NCI-H345 treated with DMSO at 0.1 percent for 48 hours (cell line): ENCODE data around the gene LRCH1.

ENCODE experiments used
- DNase-seq: peaks from one replicate; lab custom pipeline; 2025; ENCODE audit not compliant: unreplicated experiment; lab: John Stamatoyannopoulos, UW

Gene LRCH1

DNA sequence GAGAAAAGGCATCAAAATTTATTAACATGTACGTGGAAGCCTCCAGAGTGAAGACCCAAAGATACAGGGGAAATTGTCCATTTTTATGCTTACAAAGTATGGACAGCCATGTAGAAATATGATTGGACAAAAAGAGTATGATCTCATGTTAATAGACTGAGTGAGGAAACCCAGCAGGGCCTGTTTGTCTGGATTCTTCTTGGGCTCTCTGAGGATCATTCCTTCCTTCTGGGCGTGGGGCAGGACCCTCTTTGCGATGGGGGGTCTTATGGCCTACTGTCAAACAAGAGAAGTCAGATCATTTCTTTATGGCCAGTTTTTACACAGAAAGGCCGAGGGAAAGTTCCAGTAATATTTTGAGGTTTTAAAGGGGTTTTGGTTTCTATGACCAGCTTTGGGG lies 133.2 kb downstream of the LRCH1 start:
- no peak for DNase-seq

DNA sequence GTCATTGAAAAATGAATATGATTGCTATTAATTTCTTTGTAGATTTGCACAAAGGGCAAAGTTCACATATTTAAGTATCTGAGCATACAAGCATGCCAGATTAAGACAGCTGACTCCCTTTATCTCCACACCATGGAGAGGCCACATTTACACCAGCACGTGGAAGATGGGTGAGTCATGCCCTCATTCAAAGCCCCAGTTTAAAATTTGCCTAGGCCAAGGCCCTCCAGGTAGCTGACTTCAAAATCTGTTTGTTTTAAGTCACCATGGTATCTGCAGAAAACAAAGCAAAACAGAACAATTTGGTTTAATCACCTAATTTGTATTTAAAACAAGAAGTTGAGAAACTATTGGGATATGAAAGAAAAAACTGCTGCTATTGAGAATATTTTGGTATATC lies 134.8 kb downstream of the LRCH1 start:
- no peak for DNase-seq

DNA sequence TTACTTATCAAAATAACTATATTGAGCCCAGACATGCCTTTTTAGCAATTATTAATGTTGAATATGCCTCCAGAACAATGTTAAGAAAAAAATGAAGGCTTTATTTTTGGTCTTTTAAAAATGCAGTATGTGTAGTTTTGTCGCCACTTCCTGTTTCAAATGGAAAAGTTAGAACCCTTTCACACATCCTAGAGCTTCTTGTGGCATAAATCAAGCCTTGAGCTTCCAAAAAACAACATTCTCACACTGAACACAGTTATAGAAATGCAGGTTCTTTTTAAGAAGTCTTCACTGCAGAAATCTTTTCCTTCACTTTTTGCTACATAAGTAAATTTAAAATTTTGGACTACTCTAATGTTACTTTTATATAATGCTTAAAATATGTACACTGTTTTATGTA lies 135.3 kb downstream of the LRCH1 start:
- DNase-seq, result no peak

DNA sequence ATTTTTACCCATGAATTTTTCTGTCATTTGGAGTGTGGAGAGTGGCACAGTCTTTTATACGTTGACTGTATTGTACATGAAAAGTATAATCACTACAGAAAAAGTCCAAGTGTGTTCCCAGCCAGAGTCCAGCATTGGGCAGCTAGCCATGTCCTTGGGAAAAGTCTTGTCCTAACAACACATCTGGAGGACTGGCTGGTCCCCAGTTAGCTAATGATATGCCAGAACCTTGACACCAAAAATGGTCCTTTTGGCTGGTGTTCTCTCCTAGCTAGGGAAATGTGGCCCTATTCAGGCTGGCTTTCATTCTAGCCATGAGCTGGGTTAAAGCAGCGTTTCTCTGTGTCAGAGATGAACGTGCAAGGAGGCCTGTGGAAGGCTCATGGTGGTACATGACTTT lies 145.0 kb downstream of the LRCH1 start:
- no peak for DNase-seq

DNA sequence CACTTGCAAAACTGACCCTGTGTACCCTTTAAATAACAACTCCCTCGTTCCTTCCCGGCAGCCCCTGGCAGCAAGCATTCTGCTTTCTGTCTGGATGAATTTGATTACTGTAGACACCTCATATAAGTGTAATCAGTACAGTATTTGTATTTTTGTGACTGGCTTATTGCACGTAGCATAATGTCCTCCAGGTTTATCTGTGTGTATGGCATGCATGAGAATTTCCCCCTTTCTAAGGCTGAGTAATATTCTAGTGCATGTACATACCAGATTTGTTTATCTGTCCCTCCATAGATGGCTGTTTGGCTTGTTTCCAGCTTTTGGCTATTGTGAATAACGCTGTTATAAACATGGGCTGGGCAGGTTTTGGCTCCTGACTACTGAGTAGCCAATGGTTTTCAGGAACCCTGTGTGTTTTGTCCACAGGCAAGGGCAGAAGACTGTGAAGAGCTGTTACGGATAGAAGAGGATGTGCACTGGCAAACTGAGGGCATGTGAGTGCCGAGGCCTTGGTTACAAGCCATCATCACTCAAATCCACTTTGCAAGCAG lies 146.0 kb downstream of the LRCH1 start:
- no peak for DNase-seq

DNA sequence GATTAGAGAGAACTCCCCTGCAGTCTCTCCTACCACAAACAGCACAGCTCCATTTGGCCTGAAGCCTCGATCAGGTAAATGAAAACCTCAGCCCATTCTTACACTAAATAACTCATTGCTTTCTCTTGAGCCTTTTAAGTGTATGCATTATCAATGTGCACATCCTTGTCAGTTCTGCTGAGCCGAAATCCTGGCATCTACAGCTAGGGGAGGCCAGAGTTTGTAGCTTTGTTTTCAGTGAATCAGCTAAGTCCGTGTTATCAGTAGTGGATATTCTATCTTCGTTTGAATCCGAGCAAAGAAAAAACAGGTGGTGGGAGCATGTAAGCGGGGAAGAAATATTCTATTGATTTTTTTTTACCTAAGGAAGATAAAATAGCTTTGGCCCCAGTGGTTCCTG lies 159.6 kb downstream of the LRCH1 start:
- DNase-seq, result no peak

DNA sequence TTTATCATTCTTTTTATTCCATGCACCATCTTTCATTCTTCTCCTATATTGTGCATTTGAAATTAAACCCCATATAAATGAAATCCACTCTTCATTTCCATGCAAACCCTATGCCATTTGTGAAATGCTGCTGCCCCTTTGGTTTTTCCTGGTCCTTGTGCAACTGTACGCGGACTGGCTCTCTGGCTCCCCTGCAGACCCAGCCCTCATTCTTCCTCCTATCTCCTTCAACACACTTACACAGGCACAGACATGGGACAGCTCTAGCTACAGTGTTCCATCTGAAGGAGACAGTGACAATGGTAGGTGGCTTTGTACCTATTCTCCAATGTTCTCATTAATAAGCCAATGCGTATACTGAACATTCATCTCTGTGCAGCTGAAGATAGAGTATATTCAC lies 162.4 kb downstream of the LRCH1 start:
- DNase-seq, result no peak

DNA sequence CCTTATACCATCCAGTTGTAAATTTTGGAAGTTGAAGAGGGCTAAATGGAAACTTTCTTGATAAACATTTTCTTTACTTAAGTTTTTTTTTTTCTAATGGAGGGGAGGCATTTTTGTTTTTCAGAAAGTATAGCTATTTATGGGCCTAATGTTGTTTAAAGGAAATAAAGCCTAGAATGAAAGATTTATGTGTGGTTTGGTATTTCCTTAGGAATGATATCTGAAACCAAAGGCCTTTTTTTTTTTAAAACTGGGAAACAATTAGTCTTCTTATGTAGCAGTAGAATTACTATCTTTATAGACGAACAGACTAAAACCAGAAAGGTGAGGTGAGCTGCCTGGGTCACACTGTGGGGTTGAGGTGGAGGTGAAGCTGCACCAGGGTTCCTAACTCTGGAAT lies 163.9 kb downstream of the LRCH1 start:
- DNase-seq, result no peak

DNA sequence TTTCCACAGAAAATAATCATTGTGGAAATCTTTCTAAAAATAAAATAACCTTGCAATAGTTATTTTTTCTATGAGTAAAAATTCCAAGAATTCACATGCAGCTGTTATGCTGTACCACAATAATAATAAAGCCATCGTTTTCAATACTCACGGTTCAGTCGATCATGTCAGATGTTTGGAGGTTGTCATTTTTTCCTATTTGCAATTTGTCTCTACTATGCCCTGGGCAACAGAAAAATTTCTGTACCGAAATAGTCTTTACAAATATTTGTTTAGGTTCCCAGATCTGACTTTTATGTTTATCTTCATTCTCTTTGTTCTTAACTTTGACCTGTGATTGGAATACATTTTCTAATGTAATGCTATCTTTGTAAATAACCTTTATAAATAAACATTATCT lies 164.3 kb downstream of the LRCH1 start:
- DNase-seq, result no peak

DNA sequence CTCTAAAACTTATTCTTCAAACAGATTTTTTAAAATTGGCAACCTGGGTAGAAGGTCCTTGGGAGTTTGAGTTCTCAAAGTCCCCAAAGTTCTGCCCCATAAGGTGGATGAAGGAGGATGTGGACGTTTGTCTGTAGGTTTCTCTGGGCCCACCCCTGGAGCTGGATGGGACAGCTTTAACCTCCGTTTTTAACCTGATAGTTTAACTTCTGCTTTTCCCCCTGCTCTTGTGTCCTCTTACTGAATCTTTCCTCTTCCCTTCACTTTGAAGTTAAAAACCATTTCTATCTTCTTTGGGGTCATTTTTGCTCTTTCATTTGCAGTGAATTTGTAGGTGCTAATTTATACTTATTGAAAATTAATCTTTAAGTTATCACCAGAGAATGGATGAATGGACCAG lies 164.9 kb downstream of the LRCH1 start:
- DNase-seq, result no peak

DNA sequence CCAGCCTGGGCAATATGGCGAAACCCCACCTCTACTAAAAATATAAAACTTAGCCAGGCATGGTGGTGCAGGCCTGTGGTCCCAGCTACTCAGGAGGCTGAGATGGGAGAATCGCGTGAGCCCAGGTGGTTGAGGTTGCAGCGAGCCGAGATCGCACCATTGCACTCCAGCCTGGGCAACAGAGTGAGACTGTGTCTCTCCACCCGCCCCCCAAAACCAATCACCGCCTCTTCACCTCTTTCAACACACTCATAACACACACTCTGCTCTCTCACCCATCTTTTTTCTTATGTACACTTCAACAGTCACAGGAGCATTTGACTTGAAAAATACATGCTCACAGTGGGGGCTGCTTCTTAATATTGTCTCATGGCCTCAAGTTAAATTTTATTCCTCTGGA lies 167.2 kb downstream of the LRCH1 start:
- DNase-seq, result no peak

DNA sequence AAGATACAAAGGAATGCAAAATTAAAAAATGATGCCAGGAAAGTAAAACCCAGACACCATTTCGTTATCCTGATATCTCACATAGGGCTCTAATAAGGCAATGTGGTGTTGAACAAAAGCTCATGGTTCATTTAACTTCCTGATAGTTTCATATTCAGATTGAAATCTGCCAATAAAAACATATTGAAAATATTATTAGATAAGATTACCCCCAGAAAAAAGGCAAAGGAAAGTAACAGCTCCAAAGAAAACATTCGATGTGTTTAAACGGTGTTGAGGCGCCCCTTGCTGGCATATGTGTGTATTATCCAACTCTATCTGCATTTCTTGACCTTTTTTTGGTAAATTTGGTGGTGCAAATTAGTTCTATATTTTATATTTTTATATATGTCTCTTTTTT lies 168.1 kb downstream of the LRCH1 start:
- DNase-seq, result no peak

DNA sequence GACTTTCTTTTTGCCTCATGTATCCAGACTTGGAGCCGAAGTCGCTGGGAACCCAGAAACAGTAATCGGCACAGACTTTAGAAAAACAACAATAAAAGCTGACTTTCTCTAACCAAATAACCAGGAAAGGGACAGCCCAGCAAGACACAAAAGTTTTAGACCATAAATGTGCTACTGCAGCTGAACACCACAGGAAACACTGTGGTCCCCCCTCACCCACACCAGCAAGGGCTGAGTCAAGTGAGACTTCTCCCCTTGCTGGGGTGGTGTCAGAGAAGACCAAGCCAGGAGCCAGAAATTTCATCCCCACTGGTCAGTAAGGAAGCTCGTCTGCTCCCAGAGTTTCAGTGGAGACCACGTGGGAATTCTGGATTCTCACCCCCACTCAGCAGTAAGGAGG lies 173.4 kb downstream of the LRCH1 start:
- DNase-seq, result no peak

DNA sequence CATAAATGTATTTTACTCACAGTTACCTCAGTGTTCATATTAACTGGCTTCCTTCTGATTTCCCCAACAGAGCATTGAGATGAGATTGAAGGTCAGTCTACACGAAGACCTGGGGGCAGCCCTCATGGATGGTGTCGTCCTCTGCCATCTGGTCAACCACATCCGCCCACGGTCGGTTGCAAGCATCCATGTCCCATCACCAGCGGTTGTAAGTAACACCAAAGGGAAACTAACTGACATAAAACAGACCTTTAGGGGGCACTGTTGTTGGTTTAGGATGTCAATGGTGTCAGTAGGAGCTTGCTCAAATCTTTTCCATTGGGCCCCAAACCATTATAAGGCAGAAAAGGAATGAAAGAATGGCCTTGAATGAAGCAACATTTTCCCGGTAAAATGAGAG lies 175.8 kb downstream of the LRCH1 start:
- no peak for DNase-seq

DNA sequence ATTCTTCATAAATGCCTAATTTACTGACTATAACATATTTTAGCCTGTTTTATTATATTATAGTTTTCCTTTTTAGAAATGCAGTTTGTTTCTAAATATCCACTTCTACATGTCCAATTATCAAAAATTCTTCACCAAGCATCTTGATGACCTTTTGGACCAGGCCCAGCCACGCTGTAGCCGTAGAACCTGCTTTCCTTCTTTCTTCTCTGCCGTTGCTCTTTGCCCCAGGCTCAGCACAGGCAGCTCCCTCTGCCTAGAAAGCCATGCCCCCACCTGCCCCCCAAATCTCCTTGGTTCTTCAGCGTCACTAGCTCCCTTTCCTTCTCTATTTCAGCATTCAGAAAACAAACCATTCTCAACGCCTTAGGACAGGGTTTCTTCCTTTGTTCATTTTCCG lies 178.6 kb downstream of the LRCH1 start:
- no peak for DNase-seq

DNA sequence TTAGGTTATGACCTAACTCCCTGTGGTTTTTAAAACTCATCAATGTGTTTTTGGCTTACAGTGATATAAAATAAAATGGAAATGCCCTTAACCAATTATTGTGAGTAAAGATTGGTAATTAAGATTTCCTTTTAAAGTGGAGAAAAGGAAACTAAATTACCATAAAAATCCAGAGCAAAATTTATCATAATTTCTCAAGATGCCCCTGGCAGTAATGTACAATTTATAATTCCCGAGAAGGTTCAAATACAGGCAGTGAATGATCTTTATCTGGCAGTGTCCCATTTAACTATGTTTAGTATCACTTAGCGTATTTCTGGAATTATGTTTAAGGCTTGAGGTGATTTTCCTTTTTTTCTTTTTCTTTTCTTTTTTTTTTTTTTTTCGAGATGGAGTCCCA lies 182.5 kb downstream of the LRCH1 start:
- DNase-seq, result no peak

DNA sequence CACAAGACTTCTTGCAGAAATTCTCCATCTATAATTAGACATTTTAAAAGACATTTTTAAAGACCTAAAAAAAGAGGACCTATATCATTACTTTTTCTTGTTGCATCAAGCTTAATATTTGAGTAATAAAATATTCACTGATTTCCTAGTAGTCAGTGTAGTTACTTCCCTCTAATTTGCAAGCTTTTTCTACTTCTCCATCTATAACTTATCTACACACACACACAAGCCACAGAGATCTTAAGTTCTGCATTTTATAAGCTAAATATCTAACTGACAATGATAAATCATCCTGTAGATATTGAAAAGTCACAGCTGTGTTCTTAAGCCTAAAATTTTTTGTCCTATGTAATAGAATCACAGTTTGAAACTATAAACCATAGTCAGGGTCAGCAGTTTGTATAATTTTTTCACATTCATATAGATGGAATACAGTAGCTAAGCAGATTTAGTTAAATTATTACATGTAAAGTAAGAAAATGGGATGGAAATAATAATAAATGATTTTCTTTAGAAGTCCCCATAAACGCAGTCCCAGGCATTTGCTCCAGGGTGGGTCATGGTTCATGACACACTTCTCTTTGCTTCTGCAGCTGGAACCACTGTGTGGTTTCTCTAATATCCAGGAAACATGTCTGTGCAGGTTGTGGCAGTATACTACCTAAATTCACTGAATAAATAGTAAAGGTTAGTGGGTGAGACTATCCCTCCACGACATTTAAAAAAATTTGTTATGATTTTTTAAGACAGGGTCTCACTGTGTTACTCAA lies 183.8 kb downstream of the LRCH1 start:
- DNase-seq, result no peak

DNA sequence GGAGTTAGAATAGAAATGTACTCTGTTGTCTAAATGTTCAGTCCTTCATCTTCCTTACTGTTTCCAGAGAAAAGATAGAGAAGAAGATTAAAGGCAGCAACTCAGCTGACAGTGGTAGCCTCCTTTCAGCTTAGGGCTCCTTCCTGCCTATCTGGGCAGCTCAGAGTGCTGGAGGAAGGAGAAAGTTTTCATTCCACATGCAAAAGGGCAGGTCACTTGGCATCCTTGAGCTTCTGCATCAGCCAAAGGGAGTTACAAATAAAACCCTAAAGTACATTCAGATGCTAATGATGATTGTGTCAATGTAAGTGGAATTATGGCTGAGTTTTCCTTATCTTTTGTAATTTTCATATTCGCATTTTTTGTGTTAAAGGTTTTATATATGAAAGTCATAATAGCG lies 185.1 kb downstream of the LRCH1 start:
- DNase-seq, result no peak

DNA sequence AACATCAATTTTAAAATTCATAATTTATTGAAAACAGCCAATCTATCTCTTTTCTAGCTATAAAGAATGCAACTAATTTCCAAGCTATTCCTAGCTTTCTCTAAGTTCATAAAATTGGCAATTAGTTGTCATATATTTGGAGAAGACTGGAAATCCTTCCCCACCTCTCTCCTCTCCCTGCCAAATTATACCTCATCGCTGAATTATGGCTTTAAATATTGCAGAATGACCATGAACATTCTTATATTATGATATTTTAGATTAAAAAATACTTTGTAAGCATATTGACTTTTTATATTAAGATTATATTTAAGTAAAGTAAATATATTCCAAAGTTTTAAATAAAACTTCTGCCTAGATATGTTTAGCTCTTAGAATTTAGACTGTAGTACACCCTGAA lies 185.8 kb downstream of the LRCH1 start:
- DNase-seq, result no peak

DNA sequence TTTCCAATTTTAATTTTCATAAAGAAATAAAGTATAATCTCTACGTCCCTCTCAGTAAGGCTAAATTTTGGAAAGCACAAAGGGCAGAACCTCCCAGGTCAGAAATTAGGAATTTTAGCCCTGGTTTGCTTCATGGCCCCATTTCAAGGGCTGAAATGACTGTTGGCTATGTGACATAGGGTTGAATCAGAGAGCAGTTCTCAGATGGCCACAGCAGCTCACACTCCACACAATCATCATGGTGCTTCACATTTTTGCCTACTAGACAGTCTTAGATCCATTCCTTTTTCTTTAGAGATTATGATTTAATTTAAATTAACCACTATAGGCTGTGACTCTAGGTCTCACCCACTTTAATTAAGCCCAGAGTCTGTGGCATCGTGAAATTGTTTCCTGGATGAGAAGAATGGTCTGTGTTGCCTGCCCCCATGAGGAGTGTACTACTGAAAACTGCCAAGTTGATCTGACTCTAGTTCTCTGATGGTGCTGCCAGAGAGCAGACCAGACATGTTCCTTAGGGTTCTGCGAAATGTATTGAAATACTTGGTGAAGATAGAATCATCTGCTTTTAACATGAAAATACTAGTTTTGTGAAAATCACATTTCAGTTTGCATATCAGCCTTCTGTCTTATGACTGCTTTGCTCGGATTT lies 186.6 kb downstream of the LRCH1 start:
- DNase-seq, result no peak

DNA sequence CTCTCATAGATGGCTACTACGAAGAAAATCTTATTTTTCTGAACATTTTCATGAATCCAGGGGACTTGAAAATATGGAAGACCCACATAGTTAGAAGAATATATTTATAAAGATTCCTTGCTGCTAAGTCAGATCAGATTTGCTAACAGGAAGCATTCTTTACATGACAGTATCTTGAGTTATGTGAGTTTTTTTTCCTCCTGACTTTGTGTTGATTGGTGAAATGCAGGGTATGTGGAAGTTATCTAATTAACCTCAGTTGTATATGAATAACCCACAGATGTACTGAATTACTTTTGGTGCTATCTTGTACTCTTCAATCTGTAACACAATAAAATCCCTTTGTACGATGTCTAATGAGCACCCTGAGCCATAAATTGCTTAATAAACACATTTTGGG lies 190.2 kb downstream of the LRCH1 start:
- no peak for DNase-seq

DNA sequence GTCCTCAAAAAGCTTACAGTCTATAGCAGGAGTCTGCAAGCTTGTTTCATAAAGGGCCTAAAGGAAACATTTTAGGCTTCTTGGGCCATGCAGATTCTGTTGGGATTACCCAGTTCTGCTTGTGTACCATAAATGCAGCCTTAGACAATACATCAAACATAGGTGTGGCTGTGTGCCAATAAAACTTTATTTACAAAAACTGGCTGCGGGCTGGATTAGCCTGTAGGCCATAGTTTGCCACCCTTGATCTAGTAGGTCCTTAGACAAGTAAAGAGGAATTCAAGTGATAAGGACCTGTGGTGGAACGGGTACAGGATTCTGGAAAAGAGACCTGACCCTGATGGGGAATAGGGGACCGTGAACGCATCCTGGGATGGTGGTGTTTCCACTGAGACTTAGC lies 192.1 kb downstream of the LRCH1 start:
- no peak for DNase-seq

DNA sequence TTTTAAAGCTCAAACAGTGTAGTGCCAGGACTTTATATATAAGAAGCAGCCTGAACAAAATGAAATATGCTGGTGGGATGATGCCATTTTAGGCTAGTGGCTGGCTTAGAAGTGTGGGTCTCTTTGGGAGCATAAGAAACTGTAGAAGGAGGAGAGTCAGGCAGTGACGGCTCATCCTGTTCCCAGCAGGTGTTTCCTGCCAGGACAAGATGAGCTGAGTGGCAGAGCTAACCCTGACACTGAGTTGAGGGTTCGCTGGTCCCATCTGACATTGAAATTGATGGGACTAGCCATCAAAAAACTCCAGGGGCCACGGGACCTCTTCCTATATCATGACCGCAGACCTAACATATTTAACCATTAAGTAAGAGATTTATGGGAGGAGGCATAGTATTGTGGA lies 192.7 kb downstream of the LRCH1 start:
- DNase-seq, result no peak
